Measurements from ENCODE around the gene ATP2C2.

The ATP2C2 gene

DNA sequence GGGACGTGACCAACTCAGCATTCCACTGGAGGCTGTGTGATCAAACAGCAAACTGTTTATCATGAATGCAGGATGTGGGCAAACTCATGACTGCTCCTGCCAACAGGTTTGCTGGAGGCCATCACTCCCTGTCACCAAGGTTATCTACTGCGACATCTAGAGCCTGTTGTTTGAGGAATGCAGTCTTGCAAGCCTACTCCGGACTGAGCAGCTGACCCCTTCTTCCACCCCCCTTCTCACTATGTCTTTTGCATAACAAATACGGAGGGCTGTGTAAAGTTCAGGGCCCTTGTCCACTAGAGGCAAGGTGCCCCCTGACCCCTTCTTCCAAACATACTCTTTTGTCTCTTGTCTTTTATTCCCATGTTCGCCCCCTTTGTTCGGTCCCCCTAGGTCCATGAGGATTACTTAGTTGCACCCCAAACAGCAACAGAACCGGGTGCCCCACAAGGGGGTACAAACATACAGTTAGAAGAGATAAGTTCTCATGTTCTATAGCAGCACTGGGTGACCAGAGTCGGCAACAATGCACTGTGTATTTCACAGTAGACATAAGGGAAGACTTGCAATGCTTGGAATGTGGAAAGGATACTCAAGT lies 107.4 kb downstream of the ATP2C2 start:
- DNase-seq (ENCODE audit: low spot score): no peak

DNA sequence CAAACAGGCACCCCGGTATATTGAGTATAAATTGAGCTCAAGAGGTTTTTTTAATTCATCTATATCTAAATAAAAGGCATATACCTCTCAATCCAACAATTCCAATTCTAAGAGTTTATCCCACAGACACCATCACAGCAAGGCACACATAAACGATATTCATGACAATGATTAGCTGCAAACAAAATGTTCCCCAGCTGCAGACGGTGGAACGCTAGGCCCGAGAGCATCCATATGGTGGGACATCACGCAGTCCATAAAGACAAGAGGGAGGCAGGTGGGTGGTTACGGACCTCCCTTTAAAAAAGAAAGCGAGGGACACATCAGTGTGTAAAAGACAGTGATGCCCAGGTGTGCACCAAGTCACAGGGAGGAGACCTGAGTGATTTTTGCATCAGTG lies 108.1 kb downstream of the ATP2C2 start:
- DNase-seq (ENCODE audit: low spot score): no peak

DNA sequence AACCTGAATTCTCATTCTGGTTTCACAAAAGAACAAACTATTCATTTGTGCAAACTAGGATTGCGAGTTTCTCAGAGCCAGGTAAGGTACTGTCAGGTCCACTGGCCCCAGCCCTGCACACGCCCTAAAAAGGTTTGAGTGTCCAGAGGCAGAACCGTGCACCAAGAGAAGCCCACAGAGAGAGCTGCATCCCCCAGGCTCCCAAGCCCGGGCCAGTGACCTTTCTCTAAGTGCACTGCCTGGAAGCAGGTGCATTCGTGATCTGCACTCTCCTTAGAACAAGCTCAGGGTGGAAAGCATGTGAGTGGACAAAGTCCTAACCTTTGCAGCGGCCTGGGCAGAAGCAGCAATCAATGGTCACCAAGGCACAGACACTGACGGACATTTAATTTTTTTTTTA lies 109.3 kb downstream of the ATP2C2 start:
- no peak for DNase-seq (ENCODE audit: low spot score)

- no peak for DNase-seq (ENCODE audit: low spot score)
These were observed 110.0 kb downstream of the ATP2C2 start for GRCh38 chr16:84478172-84478947.

GRCh38 chr16:84479716-84480450 lies 111.5 kb downstream of the ATP2C2 start:
- no peak for DNase-seq (ENCODE audit: low spot score)

DNA sequence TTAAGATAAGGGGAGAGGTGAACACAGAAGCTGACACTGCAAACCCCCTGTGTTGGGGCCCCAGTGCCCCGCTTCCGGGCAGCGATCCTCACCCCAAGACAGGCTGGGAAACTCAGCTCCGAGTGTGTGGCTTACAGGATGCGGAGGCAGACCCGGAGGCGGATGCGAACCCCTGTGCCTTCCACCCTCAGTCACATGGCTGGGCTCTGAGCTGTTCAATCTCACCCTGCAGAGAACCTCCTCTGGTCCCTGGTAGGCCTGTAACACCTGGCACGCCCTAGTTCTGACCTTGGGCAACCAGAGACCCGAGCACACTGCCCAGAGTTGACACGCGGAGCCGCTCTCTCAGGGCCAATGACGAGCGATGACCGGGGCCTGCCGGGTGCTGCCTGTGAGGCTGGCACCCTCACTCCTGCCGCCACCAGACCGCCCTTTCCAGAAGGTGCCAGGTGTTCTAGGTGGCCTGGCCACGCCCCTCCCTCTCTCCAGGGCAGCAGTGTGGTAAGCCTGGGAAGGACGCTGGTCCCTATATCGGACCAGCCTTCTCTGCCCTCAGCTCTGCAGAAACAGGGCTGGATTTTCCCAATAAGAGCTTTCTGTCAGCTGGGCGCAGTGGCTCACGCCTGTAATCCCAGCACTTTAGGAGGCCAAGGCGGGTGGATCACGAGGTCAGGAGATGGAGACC lies 112.9 kb downstream of the ATP2C2 start:
- no peak for DNase-seq (ENCODE audit: low spot score)

DNA sequence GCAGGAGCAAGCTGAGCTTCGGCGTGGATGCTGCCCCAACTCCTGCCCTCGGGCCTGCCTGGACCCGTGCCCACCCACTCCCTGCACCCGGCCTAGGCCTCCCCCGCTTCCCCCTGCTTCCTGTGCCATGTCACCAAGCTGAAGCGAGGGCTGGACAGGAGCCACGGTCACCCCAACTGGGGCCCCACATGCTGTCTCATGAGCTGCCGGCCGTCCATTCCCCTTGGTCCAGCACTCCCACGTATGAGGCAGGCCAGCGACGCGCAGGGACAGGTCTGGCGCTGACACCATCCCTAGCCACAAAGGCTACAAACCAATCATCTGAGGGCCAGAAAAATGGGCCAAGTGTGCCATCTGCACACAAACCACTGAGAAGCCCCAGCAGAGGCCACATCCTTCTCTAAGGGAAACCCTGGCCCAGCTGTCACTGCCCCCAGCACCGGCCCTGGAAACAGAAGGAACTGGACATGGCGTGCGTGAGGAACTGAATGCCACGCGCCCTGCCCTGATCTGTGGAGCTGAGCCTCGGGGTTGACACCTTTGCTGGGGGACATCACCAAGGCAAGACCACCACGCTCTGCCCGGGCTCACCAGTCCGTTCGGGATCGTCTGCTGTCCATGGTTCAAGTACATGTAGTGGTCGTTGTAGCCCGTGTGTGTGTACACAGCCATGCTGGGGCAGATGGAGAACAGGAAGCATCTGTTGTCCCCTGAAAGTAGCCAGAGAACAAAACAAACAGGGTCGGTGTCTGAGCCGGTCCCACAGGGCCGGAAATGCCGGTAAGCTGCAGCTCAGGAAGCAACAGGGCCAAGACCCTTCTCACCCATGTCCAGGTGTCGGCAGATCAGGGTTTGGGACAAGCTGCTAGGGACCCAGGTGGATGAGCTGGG lies 113.9 kb downstream of the ATP2C2 start:
- no peak for DNase-seq (ENCODE audit: low spot score)

DNA sequence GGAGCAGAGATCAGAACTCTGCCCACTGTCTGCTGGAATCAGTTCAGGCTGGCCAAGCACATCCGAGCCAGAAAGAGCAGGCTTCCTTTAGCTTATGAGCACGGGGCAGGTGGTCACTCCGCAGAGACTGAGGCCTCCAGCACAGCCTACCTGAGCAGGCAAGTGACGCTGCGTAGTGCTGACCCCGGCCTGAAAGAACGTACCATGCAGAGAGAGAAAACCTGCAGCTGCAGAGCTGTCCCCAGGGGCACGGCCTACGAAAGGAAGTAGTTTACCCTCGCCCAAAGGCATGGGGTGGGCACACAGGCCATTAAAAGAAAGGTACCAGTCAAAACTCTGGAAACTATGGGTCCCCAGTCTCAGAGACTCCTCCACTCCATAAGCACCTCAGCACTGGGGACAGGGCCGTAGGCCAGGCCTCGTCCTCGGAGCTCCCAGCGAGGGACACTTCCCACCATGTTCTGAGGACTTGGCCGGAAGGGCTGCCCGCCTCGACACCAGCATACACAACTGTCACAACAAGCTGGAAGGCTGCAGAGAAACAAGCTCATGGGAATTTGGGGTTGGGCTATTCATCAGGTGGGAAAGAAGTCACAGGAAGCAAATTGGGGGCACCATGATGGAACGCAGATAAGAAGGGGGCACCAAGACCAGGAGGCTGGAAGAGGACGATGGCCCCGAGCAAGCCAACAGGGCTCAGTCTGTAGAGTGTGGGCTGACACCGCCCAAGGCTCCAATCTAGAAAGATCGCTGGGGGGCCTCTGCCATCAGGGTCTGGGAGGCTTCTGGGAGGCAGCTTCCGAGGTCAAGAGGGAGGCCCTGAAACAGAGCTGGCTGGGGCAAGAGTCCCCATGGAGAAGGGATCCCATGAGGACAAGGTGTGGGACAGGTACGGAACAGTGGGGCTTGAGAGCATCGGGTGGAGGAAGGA lies 114.9 kb downstream of the ATP2C2 start:
- no peak for DNase-seq (ENCODE audit: low spot score)

DNA sequence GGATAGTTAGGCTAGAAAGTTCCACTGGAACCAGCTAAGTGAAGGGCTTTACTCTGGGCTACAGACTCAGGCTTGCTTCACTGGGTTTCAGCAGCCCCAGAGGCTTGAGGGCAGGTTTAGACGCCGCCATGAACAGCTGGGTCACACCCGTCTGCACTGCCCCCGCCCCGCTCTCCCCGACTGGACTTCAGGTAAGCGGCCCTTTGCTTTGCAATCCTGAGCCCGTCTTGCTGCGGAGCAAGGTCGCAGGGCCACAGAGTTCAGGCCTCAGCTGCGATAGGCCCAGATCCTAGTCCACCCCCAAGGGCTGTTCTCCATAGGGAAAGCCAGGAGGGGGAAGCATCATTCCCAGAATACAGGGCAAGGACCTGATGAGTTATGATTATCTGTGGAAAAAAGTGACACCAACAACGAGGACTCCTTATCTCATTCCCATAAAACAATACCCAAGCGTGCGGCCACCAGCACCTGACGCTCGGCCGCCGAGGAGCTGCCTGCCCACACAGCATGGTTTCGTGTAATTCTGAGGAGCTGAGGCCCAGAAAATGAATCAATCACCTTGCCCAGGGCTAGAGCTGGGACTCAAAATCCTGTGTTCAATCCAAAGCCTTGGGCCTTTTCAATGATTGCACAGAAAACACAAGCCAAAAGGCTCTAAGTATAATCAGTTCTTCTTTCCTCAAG lies 115.7 kb downstream of the ATP2C2 start:
- DNase-seq (ENCODE audit: low spot score): no peak

DNA sequence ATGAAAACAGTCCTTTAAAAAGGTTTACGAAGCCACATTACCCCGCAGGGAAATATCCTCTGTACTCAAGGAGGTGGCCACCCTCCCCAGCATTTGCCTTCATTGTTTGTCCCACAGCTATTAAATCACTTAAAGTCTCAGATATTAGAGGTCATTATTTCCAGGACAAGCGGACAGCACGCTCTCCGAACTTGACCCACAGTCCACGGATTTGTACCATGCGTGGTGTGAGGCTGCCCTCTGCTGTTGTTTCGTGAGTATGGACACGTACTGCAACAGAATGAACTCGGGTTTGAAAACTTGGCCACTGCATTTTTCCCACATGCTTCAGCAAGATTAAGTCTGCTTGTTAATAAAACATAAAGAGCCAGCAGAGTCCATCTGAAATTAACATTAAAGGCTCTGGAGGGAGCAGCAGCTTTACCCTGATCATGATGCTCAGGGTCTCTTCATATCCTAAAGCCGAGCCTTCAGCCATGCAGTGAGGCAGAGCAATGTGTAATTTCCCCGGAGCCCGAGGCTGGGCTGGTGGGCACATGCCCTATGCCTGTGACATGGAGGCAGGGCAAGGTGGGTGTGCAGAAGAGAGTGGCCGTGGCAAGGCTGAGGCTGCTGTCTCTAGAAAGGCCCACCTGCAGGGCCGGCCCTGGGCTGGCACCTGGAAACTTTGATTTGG lies 116.4 kb downstream of the ATP2C2 start:
- no peak for DNase-seq (ENCODE audit: low spot score)

DNA sequence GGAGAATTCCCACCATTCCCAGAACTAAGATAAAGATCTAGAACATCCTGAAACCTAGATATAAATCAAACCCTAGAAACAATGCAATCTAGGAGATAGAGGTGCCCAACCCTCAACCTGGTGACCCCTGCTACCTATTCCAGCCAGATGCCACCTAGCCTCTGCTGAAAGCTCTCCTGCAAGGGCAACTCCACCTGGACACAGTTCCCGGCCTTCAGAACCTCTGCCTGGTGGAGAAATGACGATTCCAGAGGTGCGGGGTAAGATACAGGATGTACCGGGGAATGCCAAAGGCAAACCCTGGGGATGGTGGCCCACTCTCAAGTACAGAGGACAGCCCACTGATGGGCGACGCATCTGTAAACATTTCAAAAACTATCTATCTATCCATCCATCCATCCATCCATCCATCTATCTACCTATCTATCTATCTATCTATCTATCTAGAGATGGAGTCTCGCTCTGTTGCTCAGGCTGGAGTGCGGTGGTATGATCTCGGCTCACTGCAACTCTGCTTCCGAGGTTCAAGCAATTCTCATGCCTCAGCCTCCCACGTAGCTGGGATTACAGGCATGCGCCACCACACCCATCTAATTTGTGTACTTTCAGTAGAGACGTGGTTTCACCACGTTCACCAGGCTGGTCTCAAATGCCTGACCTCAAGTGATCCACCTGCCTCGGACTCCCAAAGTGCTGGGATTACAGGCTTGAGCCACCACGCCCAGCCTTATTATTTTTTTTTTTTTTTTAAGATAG lies 117.1 kb downstream of the ATP2C2 start:
- no peak for DNase-seq (ENCODE audit: low spot score)

DNA sequence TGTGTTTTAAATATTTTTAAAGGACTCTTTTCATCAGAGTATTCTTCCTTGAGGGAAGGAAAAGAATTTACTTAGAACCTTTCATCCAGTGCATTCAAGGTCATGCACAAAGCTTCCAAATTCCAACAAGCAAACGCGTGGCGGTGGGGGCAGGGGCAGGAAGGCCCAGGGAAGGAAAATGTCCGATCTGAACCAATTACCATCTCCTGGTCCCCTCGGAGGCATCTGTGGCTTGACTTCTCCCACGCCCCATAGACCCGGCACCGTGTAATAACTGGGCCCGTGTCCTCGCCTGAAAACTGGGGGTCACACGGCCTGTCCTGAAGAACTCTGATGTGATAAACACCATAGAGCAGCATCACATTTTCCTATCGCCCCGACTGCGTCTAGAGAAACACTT lies 117.8 kb downstream of the ATP2C2 start:
- no peak for DNase-seq (ENCODE audit: low spot score)

DNA sequence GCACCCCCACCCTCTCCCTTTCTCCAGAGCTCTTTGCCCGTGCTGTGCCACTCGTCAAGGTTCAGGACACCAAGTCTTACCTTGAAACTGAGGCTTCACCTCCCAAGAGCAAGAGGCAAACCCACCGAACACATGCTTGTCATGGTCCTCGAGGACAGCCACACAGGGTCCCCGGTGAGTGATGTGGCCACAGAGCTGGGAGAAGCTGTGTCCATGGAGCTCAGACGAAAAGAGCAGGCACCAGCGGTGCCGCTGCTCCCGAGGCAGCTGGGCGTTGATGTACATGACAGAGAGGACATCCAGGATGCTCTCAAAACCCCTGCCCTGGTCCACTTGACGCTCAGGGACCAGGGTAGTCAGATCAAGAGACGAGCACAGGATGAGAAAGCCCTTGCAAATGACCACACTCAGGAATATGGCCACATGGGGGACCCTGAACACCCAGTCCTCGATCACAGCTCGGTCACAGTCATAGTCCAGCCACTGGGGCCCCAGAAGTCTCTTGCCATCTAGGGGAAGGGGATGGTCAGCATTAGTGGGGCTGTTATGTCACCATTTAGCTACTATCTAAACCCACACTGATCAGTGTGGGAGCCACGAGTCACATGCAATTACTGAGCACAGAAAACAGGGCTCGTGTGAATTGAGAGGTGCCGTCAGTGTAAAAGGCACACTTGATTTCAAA lies 118.4 kb downstream of the ATP2C2 start:
- DNase-seq (ENCODE audit: low spot score): no peak

GRCh38 chr16:84487358-84487757 lies 119.0 kb downstream of the ATP2C2 start:
- no peak for DNase-seq (ENCODE audit: low spot score)

- DNase-seq (ENCODE audit: low spot score): no peak
These were observed 120.8 kb downstream of the ATP2C2 start for GRCh38 chr16:84489131-84489530.

DNA sequence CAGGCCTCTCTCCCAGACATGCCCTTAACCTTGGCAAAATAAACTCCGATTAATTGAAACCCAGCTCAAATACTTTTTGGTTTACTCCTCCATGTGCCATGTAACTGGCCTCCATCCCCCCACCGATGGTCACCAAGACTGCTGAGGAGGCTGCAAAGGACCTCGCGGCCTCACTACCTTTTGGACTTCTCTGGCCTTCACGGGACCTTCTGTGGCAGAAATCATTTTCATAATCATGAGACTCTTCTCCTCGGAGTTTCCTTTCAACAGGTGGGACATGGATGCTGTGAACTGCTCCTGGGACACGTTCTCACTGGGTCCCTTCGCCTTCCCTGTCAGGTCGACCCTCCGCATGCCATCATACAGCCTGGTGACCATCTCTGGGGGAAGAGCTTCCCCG lies 127.2 kb downstream of the ATP2C2 start:
- no peak for DNase-seq (ENCODE audit: low spot score)

DNA sequence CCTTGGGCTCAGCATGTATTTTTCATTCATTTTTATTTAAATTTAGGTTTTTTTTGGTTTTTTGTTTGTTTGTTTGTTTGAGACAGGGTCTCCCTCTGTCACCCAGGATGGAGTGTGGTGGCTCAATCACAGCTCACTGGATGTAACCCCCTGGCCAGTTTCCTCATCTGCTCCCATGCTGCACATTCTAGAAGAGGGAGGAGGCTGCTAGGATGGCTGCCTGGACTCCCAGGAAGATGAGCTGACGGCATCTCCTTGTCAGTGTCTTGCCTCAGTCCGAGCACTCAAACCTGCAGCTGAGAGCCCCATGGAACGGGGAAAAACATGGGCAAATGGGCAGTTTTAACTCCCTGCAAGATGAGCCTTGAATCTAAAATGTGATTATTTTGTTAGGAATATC lies 128.7 kb downstream of the ATP2C2 start:
- no peak for DNase-seq (ENCODE audit: low spot score)
